IPS-18c (cell line): ENCODE measurements around the gene TMEM59L.

ENCODE experiments used
- H3K4me3 ChIP-seq: 2 replicates; pipeline ENCODE4 v1.7.0; 2013; ENCODE audit warnings: low read depth, mild to moderate bottlenecking, low read length, moderate library complexity; ENCODE audit not compliant: insufficient read depth
- H3K9me3 ChIP-seq: one replicate; pipeline ENCODE4 v1.6.1; 2013; ENCODE audit warnings: mild to moderate bottlenecking, low read length, moderate library complexity; ENCODE audit not compliant: control insufficient read depth, insufficient read depth

The TMEM59L gene

GRCh38 chr19:18660939-18661670, 48.4 kb downstream of the TMEM59L start:
- H3K4me3 ChIP-seq: no peak overlapping the region
- H3K9me3 ChIP-seq: no peaks in the 10 kb centered on the region

- Histone ChIP-seq H3K4me3 (no peak overlapping the region), H3K9me3 (no peaks in the 10 kb centered on the region)
Observed at GRCh38 chr19:18662972-18663732, 50.5 kb downstream of the TMEM59L start.

- Histone ChIP-seq H3K9me3 (no peaks in the 10 kb centered on the region), H3K4me3 (no peak overlapping the region)
Observed at GRCh38 chr19:18663940-18664530, 51.4 kb downstream of the TMEM59L start.

- no peak overlapping the region for H3K4me3 ChIP-seq
- H3K9me3 ChIP-seq: no peaks in the 10 kb centered on the region
Observed at GRCh38 chr19:18665771-18666202, 53.1 kb downstream of the TMEM59L start.

- H3K9me3 ChIP-seq: no peaks in the 10 kb centered on the region
- no peak overlapping the region for H3K4me3 ChIP-seq
Observed at GRCh38 chr19:18666317-18666716, 53.6 kb downstream of the TMEM59L start.

- H3K9me3 ChIP-seq: no peaks in the 10 kb centered on the region
- no peak overlapping the region for H3K4me3 ChIP-seq
Observed at GRCh38 chr19:18666784-18667183, 54.1 kb downstream of the TMEM59L start.

GRCh38 chr19:18667531-18668251, 55.0 kb downstream of the TMEM59L start:
- no peak overlapping the region for H3K4me3 ChIP-seq
- no peaks in the 10 kb centered on the region for H3K9me3 ChIP-seq

- Histone ChIP-seq H3K4me3 (no peak overlapping the region), H3K9me3 (no peaks in the 10 kb centered on the region)
Observed at GRCh38 chr19:18668252-18668631, 55.6 kb downstream of the TMEM59L start.

- no peak overlapping the region for H3K4me3 ChIP-seq
- no peaks in the 10 kb centered on the region for H3K9me3 ChIP-seq
Observed at GRCh38 chr19:18668744-18669523, 56.3 kb downstream of the TMEM59L start.

- H3K9me3 ChIP-seq: no peaks in the 10 kb centered on the region
- no peak overlapping the region for H3K4me3 ChIP-seq
Observed at GRCh38 chr19:18669524-18669817, 56.8 kb downstream of the TMEM59L start.

- Histone ChIP-seq H3K9me3 (no peaks in the 10 kb centered on the region), H3K4me3 (no peak overlapping the region)
Observed at GRCh38 chr19:18669883-18670282, 57.2 kb downstream of the TMEM59L start.

GRCh38 chr19:18670312-18670711, 57.6 kb downstream of the TMEM59L start:
- Histone ChIP-seq H3K9me3 (no peaks in the 10 kb centered on the region), H3K4me3 (no peak overlapping the region)
